Central memory CD4-positive, alpha-beta T cell (primary cell): ENCODE measurements around the gene ZNF264.
A peak's percentile ranks its signal among the peaks of the same experiment; 100 is the strongest.
"Not testable (repeated sequence)": the region's sequence is repeated elsewhere in the genome, so short reads cannot be mapped to it uniquely, and the experiment has no call there.

Source experiments
- DNase-seq: peaks from one replicate; pipeline ENCODE4 v3.0.0; 2022
- total RNA-seq, 3 experiments: gene quantifications; one replicate each; lab custom pipeline; 2026; lab: John Stamatoyannopoulos, UW

Gene ZNF264
- 44.0 to 127 (median 61.2) reads per million in 3 experiments for total RNA-seq

- DNase-seq: peak; percentile 84
Measured at GRCh38 chr19:57191141-57192076, at the start of gene ZNF264. Gene ZNF264, plus strand, starts transcription at chr19:57191500. Its CDS starts 414 bp downstream, at chr19:57191914.

GRCh38 chr19:57141699-57142098, 49.6 kb upstream of the ZNF264 start:
- DNase-seq: no peak

GRCh38 chr19:57152921-57153320, 38.4 kb upstream of the ZNF264 start:
- no peak for DNase-seq

- no peak for DNase-seq
Measured at GRCh38 chr19:57161985-57162539, 29.2 kb upstream of the ZNF264 start.

- no peak for DNase-seq
Measured at GRCh38 chr19:57165846-57166245, 25.5 kb upstream of the ZNF264 start.

GRCh38 chr19:57167385-57167784, 23.9 kb upstream of the ZNF264 start, which contains the start of gene DUXA:
Gene DUXA, minus strand, starts transcription at chr19:57167485. Its CDS starts 42 bp downstream, at chr19:57167443.
- no peak for DNase-seq

GRCh38 chr19:57171551-57172081, 19.7 kb upstream of the ZNF264 start:
- DNase-seq: peak; percentile 42

GRCh38 chr19:57190301-57190700, 999 bp upstream of the ZNF264 start:
- no peak for DNase-seq

- no peak for DNase-seq
Measured at GRCh38 chr19:57192077-57192420, 749 bp downstream of the ZNF264 start.

- no peak for DNase-seq
Measured at GRCh38 chr19:57192993-57193392, 1.7 kb downstream of the ZNF264 start.

- DNase-seq: not testable (repeated sequence)
Measured at GRCh38 chr19:57197874-57198273, 6.6 kb downstream of the ZNF264 start.

GRCh38 chr19:57202160-57202559, 10.9 kb downstream of the ZNF264 start:
- DNase-seq: no peak

- DNase-seq: no peak
Measured at GRCh38 chr19:57210381-57210780, 19.1 kb downstream of the ZNF264 start.

- no peak for DNase-seq
Measured at GRCh38 chr19:57212109-57212508, 20.8 kb downstream of the ZNF264 start.

GRCh38 chr19:57227502-57227901, 36.2 kb downstream of the ZNF264 start:
- no peak for DNase-seq

GRCh38 chr19:57231686-57232085, 40.4 kb downstream of the ZNF264 start:
- no peak for DNase-seq

- DNase-seq: no peak
Measured at GRCh38 chr19:57233207-57233606, 41.9 kb downstream of the ZNF264 start.

- no peak for DNase-seq
Measured at GRCh38 chr19:57239982-57240310, 48.6 kb downstream of the ZNF264 start.

GRCh38 chr19:57240311-57241090, 49.2 kb downstream of the ZNF264 start, which contains the start of gene ZNF805:
Gene ZNF805, plus strand, starts transcription at chr19:57240632. Its CDS starts 260 bp downstream, at chr19:57240892.
- peak; percentile 95 for DNase-seq

GRCh38 chr19:57241176-57241575, 49.9 kb downstream of the ZNF264 start:
- no peak for DNase-seq

GRCh38 chr19:57242821-57243220, 51.5 kb downstream of the ZNF264 start:
- no peak for DNase-seq

GRCh38 chr19:57244513-57244912, 53.2 kb downstream of the ZNF264 start:
- no peak for DNase-seq

GRCh38 chr19:57245066-57245465, 53.8 kb downstream of the ZNF264 start:
- no peak for DNase-seq
